Stimulated activated CD8-positive, alpha-beta memory T cell treated with anti-CD3 and anti-CD28 coated beads, Interleukin-4, amount 100 ng/mL, for 24 hours (primary cell): Measurements from ENCODE around the gene PPM1J.

ENCODE experiments used
- DNase-seq: peaks from one replicate; pipeline ENCODE4 v3.0.0-alpha.2; 2020; ENCODE audit warnings: low read depth

Gene PPM1J

GRCh38 chr1:112704934-112705627 is 10.1 kb downstream of the PPM1J start:
- DNase-seq: no peak

- DNase-seq: no peak
Measured at GRCh38 chr1:112704391-112704933, 10.7 kb downstream of the PPM1J start.

- no peak for DNase-seq
Measured at GRCh38 chr1:112703706-112704105, 11.4 kb downstream of the PPM1J start.

- no peak for DNase-seq
Measured at GRCh38 chr1:112702420-112703261, 12.5 kb downstream of the PPM1J start.

- no peak for DNase-seq
Measured at GRCh38 chr1:112702067-112702395, 13.1 kb downstream of the PPM1J start.

GRCh38 chr1:112701227-112702066 is 13.7 kb downstream of the PPM1J start:
- no peak for DNase-seq

- peak; percentile 65 for DNase-seq
Measured at GRCh38 chr1:112700290-112701226, 14.6 kb downstream of the PPM1J start.

GRCh38 chr1:112699425-112700144 is 15.5 kb downstream of the PPM1J start:
- DNase-seq: no peak

GRCh38 chr1:112698366-112699310 is 16.5 kb downstream of the PPM1J start:
- DNase-seq: no peak

GRCh38 chr1:112697781-112698201 is 17.3 kb downstream of the PPM1J start:
- no peak for DNase-seq

- DNase-seq: no peak
Measured at GRCh38 chr1:112696578-112697314, 18.4 kb downstream of the PPM1J start.

- no peak for DNase-seq
Measured at GRCh38 chr1:112695276-112695675, 19.9 kb downstream of the PPM1J start.

- no peak for DNase-seq
Measured at GRCh38 chr1:112694363-112694929, 20.7 kb downstream of the PPM1J start.

- no peak for DNase-seq
Measured at GRCh38 chr1:112693821-112694220, 21.3 kb downstream of the PPM1J start.

GRCh38 chr1:112692681-112693080 is 22.5 kb downstream of the PPM1J start:
- no peak for DNase-seq

- no peak for DNase-seq
Measured at GRCh38 chr1:112689842-112690237, 25.3 kb downstream of the PPM1J start.

- no peak for DNase-seq
Measured at GRCh38 chr1:112689196-112689841, 25.8 kb downstream of the PPM1J start.

GRCh38 chr1:112688781-112689193 is 26.3 kb downstream of the PPM1J start:
- DNase-seq: no peak
